Measurements from ENCODE around the gene PARD6B.
"Not testable (repeated sequence)": the region's sequence is repeated elsewhere in the genome, so short reads cannot be mapped to it uniquely, and the experiment has no call there.

The PARD6B gene

DNA sequence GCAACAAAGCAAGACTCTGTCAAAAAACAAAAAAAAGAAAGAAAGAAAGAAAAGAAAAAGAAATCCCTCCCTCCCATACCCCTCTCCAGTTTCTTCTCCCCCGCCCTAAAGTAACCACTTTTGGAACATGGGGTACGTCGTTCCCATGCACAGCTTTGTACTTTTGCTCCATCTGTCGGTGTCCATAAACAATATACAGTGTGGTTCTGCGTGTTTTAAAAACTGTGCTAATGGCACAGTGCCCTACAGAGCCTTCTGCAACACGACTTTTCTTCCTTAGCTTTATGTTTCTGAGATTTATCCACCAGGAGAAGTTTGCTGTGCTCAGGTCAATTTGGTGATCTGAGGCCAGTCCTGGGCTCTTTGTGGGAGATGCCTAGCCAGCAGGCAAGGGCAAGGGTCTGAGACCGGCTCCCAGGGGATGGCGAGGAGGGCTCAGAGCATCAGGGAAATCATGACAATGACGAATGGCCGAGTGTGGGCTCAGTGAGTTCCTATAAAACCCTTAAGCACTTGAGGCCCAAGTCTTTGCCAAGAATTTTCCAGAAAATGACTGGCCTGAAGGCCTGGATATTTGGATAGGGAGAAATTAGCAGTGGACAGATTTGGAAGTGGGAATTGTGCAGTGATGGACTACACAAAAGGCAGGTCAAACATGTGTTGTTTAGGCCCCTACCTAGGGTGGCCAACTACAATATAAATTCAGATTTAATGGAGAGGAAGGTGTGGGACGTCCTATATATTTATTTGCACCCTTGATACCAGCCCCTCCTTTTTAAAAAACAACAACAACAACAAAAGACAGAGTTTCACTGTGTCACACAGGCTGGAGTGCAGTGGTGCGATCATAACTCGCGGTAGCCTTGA, 61.6 kb downstream of the PARD6B start (continued):
- TF ChIP-seq, protein P1, sequence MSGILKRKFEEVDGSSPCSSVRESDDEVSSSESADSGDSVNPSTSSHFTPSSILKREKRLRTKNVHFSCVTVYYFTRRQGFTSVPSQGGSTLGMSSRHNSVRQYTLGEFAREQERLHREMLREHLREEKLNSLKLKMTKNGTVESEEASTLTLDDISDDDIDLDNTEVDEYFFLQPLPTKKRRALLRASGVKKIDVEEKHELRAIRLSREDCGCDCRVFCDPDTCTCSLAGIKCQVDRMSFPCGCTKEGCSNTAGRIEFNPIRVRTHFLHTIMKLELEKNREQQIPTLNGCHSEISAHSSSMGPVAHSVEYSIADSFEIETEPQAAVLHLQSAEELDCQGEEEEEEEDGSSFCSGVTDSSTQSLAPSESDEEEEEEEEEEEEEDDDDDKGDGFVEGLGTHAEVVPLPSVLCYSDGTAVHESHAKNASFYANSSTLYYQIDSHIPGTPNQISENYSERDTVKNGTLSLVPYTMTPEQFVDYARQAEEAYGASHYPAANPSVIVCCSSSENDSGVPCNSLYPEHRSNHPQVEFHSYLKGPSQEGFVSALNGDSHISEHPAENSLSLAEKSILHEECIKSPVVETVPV (CRISPR knock-in tag; IDR thresholded peaks at IDR 0.05): no peak
- TF ChIP-seq, protein P2, sequence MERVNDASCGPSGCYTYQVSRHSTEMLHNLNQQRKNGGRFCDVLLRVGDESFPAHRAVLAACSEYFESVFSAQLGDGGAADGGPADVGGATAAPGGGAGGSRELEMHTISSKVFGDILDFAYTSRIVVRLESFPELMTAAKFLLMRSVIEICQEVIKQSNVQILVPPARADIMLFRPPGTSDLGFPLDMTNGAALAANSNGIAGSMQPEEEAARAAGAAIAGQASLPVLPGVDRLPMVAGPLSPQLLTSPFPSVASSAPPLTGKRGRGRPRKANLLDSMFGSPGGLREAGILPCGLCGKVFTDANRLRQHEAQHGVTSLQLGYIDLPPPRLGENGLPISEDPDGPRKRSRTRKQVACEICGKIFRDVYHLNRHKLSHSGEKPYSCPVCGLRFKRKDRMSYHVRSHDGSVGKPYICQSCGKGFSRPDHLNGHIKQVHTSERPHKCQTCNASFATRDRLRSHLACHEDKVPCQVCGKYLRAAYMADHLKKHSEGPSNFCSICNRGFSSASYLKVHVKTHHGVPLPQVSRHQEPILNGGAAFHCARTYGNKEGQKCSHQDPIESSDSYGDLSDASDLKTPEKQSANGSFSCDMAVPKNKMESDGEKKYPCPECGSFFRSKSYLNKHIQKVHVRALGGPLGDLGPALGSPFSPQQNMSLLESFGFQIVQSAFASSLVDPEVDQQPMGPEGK (CRISPR knock-in tag; IDR thresholded peaks at IDR 0.05; ENCODE audit: borderline replicate concordance): no peak
- TF ChIP-seq CSDC2 (CRISPR knock-in tag; IDR thresholded peaks at IDR 0.05) (no peak), ESRRG (CRISPR knock-in tag; IDR thresholded peaks at IDR 0.05) (no peak)

DNA sequence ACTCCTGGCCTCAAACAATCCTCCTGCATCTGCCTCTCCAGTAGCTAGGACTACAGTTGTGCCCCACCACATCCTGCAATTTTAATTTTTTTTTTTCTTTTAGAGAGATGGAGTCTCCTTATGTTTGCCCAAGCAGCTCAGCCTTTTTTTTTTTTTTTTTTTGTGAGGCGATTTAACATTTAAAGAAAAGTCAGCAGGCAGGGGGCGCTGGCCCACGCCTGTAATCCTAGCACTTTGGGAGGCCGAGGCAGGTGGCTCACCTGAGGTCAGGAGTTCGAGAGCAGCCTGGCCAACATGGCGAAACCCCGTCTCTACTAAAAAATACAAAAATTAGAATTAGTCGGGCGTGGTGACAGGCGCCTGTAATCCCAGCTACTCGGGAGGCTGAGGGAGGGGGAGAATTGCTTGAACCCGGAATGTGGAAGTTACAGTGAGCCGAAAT, 62.2 kb downstream of the PARD6B start:
- not testable (repeated sequence) for ATAC-seq

DNA sequence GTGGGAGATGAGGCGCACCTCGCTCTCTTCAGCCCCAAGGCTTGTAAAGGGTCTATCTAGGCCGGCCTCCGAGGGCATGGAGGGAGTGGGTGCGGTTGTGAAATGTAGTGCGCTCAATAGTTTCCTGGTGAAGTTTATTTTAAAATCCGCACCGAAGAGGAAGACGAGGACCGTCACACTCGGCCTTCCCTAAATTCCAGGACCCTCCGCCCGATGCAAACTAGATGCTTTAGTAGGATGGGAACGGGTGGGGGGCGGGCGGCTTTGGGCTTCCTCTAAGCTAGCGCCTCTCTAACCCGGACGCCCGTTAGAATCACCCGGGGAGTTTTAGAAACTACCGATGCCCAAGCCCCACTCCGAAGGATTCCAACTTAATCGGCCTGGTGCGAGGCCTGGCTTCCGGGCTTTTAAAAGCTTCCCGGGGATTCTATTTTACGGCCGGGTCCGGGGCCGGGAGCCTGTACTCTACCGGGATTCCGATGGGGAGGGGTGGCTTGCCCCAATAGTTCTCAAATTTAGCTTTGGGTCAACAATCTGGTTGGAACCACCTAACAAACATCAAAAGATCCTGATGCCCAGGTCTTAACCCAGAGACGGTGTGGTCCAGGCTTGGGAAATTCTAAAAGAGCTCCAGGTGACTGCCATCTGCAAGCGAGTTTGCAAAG, 62.9 kb downstream of the PARD6B start:
- TF ChIP-seq ZC3H10 (CRISPR knock-in tag; IDR thresholded peaks at IDR 0.05) (no peak), GLIS3 (CRISPR knock-in tag; IDR thresholded peaks at IDR 0.05) (no peak), TOX (CRISPR knock-in tag; IDR thresholded peaks at IDR 0.05; ENCODE audit: borderline replicate concordance) (no peak), ZFP30 (CRISPR knock-in tag; IDR thresholded peaks at IDR 0.05) (no peak), OSR1 (CRISPR knock-in tag; IDR thresholded peaks at IDR 0.05) (no peak), ARNTL (CRISPR knock-in tag; IDR thresholded peaks at IDR 0.05; ENCODE audit: borderline replicate concordance, low read depth) (no peak), ZNF565 (CRISPR knock-in tag; conservative IDR thresholded peaks at IDR 0.05; ENCODE audit: low read depth) (no peak), PPARA (CRISPR knock-in tag; IDR thresholded peaks at IDR 0.05; ENCODE audit: borderline replicate concordance) (no peak), ISL1 (CRISPR knock-in tag; IDR thresholded peaks at IDR 0.05) (no peak)
- TF ChIP-seq, protein P3, sequence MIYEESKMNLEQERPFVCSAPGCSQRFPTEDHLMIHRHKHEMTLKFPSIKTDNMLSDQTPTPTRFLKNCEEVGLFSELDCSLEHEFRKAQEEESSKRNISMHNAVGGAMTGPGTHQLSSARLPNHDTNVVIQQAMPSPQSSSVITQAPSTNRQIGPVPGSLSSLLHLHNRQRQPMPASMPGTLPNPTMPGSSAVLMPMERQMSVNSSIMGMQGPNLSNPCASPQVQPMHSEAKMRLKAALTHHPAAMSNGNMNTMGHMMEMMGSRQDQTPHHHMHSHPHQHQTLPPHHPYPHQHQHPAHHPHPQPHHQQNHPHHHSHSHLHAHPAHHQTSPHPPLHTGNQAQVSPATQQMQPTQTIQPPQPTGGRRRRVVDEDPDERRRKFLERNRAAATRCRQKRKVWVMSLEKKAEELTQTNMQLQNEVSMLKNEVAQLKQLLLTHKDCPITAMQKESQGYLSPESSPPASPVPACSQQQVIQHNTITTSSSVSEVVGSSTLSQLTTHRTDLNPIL (CRISPR knock-in tag; IDR thresholded peaks at IDR 0.05; ENCODE audit: low read depth): no peak
- TF ChIP-seq, protein P4, sequence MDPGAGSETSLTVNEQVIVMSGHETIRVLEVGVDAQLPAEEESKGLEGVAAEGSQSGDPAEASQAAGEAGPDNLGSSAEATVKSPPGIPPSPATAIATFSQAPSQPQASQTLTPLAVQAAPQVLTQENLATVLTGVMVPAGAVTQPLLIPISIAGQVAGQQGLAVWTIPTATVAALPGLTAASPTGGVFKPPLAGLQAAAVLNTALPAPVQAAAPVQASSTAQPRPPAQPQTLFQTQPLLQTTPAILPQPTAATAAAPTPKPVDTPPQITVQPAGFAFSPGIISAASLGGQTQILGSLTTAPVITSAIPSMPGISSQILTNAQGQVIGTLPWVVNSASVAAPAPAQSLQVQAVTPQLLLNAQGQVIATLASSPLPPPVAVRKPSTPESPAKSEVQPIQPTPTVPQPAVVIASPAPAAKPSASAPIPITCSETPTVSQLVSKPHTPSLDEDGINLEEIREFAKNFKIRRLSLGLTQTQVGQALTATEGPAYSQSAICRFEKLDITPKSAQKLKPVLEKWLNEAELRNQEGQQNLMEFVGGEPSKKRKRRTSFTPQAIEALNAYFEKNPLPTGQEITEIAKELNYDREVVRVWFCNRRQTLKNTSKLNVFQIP (CRISPR knock-in tag; IDR thresholded peaks at IDR 0.05; ENCODE audit: borderline replicate concordance, low read depth): no peak
- ATAC-seq: no peak; the same call in 1 of the 3 replicates

DNA sequence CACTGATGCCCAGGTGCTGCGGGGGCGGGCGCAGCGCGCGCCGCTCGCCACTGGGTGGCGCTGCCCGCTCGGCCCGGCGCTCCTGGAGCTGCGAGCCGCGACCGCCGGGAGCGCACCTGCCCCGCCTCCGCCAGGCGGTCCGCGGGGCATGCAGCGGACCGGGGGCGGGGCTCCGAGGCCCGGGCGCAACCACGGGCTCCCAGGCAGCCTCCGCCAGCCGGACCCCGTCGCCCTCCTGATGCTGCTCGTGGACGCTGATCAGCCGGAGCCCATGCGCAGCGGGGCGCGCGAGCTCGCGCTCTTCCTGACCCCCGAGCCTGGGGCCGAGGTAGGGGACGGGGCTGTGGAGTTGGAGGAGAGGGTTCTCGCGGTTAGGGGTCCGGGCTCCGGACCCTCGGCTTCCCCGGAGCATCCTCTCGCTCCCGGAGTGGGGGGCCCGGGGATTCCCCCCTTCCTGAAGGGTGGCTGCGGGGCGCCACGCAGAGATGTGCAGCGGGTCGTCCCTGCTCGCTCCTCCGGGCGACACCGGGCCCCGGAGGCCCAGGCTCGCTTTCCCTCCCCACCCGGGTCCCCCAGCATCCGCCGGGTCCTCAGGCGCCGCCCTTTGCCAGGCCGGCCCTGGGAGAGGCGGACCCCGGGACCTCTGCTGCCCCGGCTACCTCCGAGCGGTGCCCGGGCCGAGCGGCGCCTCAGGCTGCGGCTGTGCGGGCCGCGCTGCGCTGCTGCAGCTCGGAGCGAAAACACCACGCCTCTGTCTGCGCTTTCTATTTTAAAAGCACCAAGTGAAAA, 63.7 kb downstream of the PARD6B start, which contains the start of gene BCAS4:
TSS of gene BCAS4 (plus strand) at position 216 of the 789 bp plus-strand sequence. CDS start at position 239, 23 bp downstream.
- peak; percentile 81 for ATAC-seq
- TF ChIP-seq ZFP3 (CRISPR knock-in tag; IDR thresholded peaks at IDR 0.05): peak; percentile 85
- TF ChIP-seq, protein P5, sequence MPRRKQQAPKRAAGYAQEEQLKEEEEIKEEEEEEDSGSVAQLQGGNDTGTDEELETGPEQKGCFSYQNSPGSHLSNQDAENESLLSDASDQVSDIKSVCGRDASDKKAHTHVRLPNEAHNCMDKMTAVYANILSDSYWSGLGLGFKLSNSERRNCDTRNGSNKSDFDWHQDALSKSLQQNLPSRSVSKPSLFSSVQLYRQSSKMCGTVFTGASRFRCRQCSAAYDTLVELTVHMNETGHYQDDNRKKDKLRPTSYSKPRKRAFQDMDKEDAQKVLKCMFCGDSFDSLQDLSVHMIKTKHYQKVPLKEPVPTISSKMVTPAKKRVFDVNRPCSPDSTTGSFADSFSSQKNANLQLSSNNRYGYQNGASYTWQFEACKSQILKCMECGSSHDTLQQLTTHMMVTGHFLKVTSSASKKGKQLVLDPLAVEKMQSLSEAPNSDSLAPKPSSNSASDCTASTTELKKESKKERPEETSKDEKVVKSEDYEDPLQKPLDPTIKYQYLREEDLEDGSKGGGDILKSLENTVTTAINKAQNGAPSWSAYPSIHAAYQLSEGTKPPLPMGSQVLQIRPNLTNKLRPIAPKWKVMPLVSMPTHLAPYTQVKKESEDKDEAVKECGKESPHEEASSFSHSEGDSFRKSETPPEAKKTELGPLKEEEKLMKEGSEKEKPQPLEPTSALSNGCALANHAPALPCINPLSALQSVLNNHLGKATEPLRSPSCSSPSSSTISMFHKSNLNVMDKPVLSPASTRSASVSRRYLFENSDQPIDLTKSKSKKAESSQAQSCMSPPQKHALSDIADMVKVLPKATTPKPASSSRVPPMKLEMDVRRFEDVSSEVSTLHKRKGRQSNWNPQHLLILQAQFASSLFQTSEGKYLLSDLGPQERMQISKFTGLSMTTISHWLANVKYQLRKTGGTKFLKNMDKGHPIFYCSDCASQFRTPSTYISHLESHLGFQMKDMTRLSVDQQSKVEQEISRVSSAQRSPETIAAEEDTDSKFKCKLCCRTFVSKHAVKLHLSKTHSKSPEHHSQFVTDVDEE (CRISPR knock-in tag; IDR thresholded peaks at IDR 0.05): peak; percentile 30; the same call in 1 of the 2 replicates
- TF ChIP-seq SNAI2 (CRISPR knock-in tag; IDR thresholded peaks at IDR 0.05): 0 out of 2 replicates have a peak, but pooled peaks have one; percentile 26
- TF ChIP-seq ARNTL (CRISPR knock-in tag; IDR thresholded peaks at IDR 0.05; ENCODE audit: borderline replicate concordance, low read depth): no peak
